ENCODE data around the gene NHLH2. TPM values are rescaled to one million over a fixed set of nuclear protein-coding genes. Genes with fewer than 3 reads are reported as not detected.

NHLH2 gene
- total RNA-seq, 1 donor from 2014 or later = not detected

DNA sequence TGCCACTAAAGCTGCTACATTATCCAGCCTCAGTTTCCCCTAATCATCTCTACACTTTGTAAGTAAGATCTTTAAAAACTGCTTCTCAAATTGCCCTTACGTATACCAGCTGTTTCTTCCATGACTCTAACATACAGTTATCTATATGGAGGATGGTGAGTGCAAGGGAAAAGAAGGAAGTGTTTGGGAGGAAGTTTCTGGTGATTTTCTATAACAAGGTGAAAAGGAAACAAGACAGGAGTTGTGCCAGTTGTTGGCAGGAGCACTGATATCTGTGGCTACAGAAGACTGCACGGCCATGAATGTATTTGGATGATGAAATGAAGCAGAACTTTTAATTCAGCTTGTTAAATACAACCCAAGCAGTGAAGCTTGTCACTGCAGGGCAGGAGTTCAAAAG lies 32.3 kb upstream of the NHLH2 start:
- DNase-seq (ENCODE audit: low spot score) = no peak
- Mint-ChIP-seq H3K27me3 (ENCODE audit: low read depth) (peaks cover 37% of the 10 kb centered on the region), H3K36me3 (ENCODE audit: low read depth) (no peaks in the 10 kb centered on the region), H3K9me3 (ENCODE audit: low read depth) (no peaks in the 10 kb centered on the region), H3K4me3 (ENCODE audit: unreplicated experiment) (no peak overlapping the region), H3K4me1 (ENCODE audit: low read depth) (no peaks in the 10 kb centered on the region), H3K27ac (ENCODE audit: unreplicated experiment) (no peak overlapping the region)
- TF ChIP-seq, protein P1, sequence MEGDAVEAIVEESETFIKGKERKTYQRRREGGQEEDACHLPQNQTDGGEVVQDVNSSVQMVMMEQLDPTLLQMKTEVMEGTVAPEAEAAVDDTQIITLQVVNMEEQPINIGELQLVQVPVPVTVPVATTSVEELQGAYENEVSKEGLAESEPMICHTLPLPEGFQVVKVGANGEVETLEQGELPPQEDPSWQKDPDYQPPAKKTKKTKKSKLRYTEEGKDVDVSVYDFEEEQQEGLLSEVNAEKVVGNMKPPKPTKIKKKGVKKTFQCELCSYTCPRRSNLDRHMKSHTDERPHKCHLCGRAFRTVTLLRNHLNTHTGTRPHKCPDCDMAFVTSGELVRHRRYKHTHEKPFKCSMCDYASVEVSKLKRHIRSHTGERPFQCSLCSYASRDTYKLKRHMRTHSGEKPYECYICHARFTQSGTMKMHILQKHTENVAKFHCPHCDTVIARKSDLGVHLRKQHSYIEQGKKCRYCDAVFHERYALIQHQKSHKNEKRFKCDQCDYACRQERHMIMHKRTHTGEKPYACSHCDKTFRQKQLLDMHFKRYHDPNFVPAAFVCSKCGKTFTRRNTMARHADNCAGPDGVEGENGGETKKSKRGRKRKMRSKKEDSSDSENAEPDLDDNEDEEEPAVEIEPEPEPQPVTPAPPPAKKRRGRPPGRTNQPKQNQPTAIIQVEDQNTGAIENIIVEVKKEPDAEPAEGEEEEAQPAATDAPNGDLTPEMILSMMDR (IDR thresholded peaks at IDR 0.05) = no peak

- Mint-ChIP-seq H3K27ac (ENCODE audit: unreplicated experiment) (no peak overlapping the region), H3K36me3 (ENCODE audit: low read depth) (no peaks in the 10 kb centered on the region), H3K4me3 (ENCODE audit: unreplicated experiment) (no peak overlapping the region), H3K4me1 (ENCODE audit: low read depth) (no peaks in the 10 kb centered on the region), H3K9me3 (ENCODE audit: low read depth) (no peaks in the 10 kb centered on the region), H3K27me3 (ENCODE audit: low read depth) (peaks cover 34% of the 10 kb centered on the region)
- DNase-seq (ENCODE audit: low spot score) = no peak
- TF ChIP-seq, protein P1 (IDR thresholded peaks at IDR 0.05) = no peak
Observed at GRCh38 chr1:115869064-115869463, 28.1 kb upstream of the NHLH2 start.

GRCh38 chr1:115867216-115867615 lies 26.3 kb upstream of the NHLH2 start:
- Mint-ChIP-seq H3K27ac (ENCODE audit: unreplicated experiment) (no peak overlapping the region), H3K4me1 (ENCODE audit: low read depth) (no peaks in the 10 kb centered on the region), H3K9me3 (ENCODE audit: low read depth) (no peaks in the 10 kb centered on the region), H3K36me3 (ENCODE audit: low read depth) (no peaks in the 10 kb centered on the region), H3K27me3 (ENCODE audit: low read depth) (peaks cover 34% of the 10 kb centered on the region), H3K4me3 (ENCODE audit: unreplicated experiment) (no peak overlapping the region)
- TF ChIP-seq, protein P1 (IDR thresholded peaks at IDR 0.05) = no peak
- no peak for DNase-seq (ENCODE audit: low spot score)

DNA sequence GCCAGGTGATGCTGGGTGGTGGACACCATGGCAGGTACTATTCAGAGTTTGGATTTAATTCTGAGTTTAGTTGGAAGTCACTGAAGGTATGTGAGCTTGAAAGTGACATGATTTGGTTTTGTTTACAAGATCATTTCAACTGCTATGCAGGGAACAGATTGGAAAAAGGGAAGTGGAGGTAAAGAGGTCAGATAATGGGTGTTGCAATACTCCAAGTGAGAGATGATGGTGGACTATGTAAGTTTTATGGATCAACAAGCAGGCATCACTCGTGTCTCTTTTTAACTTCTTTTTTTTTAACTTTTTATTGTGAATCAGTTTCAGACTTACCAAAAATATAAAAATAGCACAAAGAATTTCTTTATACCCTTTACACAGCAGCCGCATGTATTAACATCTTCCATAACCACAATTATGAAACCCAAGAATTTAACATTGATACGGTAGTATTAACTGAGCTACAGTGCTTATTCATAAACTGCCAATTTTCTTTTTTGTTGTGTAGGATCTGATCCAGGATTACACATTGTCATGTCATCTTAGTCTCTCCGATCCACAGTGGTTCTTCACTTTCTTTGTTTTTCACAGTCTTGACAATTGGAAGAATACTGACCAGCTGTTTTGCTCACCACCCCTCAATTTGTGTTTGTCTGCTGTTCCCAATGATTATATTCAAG lies 24.9 kb upstream of the NHLH2 start:
- H3K4me1 Mint-ChIP-seq (ENCODE audit: low read depth) = no peaks in the 10 kb centered on the region
- TF ChIP-seq, protein P1 (IDR thresholded peaks at IDR 0.05) = no peak

GRCh38 chr1:115862403-115862802 lies 21.5 kb upstream of the NHLH2 start:
- Mint-ChIP-seq H3K27ac (ENCODE audit: unreplicated experiment) (no peak overlapping the region), H3K36me3 (ENCODE audit: low read depth) (peaks cover 1% of the 10 kb centered on the region), H3K4me3 (ENCODE audit: unreplicated experiment) (no peak overlapping the region), H3K27me3 (ENCODE audit: low read depth) (peaks cover 53% of the 10 kb centered on the region), H3K9me3 (ENCODE audit: low read depth) (no peaks in the 10 kb centered on the region), H3K4me1 (ENCODE audit: low read depth) (no peaks in the 10 kb centered on the region)
- TF ChIP-seq, protein P1 (IDR thresholded peaks at IDR 0.05) = no peak
- DNase-seq (ENCODE audit: low spot score) = no peak

More for the DNA sequence above, 24.9 kb upstream of the NHLH2 start:
- Mint-ChIP-seq H3K27me3 (ENCODE audit: low read depth) (peaks cover 41% of the 10 kb centered on the region), H3K9me3 (ENCODE audit: low read depth) (no peaks in the 10 kb centered on the region), H3K27ac (ENCODE audit: unreplicated experiment) (no peak overlapping the region), H3K4me3 (ENCODE audit: unreplicated experiment) (no peak overlapping the region), H3K36me3 (ENCODE audit: low read depth) (no peaks in the 10 kb centered on the region)
- no peak for DNase-seq (ENCODE audit: low spot score)
